Lower lobe of right lung (tissue), 2 donors: Measurements from ENCODE around the gene DNMBP. TPM values are rescaled to one million over a fixed set of nuclear protein-coding genes. Genes with fewer than 3 reads are reported as not detected.
A peak's percentile ranks its signal among the peaks of the same experiment; 100 is the strongest.

Experiments
- ATAC-seq, 2 donors: fragments of 200-7000 bp; cut with Tn5 transposase; one replicate each; pipeline ENCODE4 v1.9.1; 2020 to 2022; ENCODE audit warnings: mild to moderate bottlenecking in 2 of 2, moderate library complexity in 2 of 2
- DNase-seq: peaks from one replicate; pipeline ENCODE4 v3.0.0-alpha.2; 2020
- H3K27ac ChIP-seq: fragments of 200-600 bp; one replicate; pipeline ENCODE4 v1.8.0; 2022
- H3K27me3 ChIP-seq: fragments of 200-600 bp; one replicate; pipeline ENCODE4 v1.8.0; 2022; ENCODE audit warnings: low read depth
- H3K36me3 ChIP-seq: fragments of 200-600 bp; one replicate; pipeline ENCODE4 v1.8.0; 2022; ENCODE audit warnings: mild to moderate bottlenecking
- H3K4me1 ChIP-seq: fragments of 200-600 bp; one replicate; pipeline ENCODE4 v1.8.0; 2022
- H3K4me3 ChIP-seq: fragments of 200-600 bp; one replicate; pipeline ENCODE4 v1.8.0; 2022; ENCODE audit warnings: mild to moderate bottlenecking
- H3K9me3 ChIP-seq: fragments of 200-600 bp; one replicate; pipeline ENCODE4 v1.8.0; 2022
- intact Hi-C: fragments of 100-400 bp; cut with DNase I; formaldehyde crosslinking; loops from one replicate; pipeline ENCODE4 v1.11.0; 2022
- total RNA-seq: library from RNA; stranded (reverse); fragmentation: NEBNext Ultra II Directional; extraction: Animal tissue kit (Norgen Biotek cat#: 25700); gene quantifications from one replicate; pipeline ENCODE4 v1.2.1, GENCODE V29; 2021
- TF ChIP-seq, protein P1 (sequence below): fragments of 200-600 bp; IDR thresholded peaks from one replicate; pipeline ENCODE4 v1.8.0; 2022; ENCODE audit warnings: antibody characterized with exemption, mild to moderate bottlenecking
- donor health status: DM: no; HTN: yes; CAD: no; lungs with severe emphysema.

Gene DNMBP
- total RNA-seq, 1 donor from 2014 or later: 13.7 TPM

DNA sequence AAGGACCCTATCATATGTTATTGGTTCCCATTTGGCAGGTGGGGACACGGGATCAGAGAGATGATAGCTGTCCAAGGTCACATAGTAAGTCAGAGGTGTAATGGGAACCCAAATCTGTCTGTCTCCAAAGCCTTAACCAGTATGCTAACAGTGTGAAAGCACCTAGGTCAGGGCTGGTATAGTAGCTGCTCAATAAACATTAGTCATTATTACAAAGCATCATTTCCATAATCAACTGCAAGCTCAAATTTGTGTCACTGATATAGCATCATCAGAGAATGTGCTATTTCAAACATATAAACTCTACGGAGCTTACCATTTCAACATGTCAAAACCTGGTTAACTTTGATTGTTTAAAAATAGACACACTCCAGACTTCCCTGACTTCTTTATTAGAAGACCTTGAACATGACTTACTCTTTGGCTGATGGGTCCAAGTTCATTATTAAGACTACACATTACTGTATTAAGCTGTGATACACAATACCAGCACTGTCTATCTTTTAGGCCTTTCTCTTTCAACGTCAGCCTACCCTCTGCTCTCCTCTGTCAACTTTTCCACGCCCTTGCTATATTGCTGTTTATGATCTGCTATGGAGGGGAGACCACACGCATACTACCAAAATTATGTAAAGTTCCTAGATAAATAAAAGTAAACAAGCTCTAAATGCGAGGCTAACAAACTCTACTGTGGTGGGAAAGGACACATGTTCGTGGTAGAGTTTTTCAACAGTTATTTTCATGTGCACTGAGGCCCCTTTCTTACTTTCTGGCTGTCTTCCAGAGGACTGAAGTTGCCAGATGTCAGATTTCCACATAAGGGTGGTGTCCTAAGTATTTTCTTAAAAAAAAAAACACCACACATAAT lies 33.6 kb downstream of the DNMBP start:
- Histone ChIP-seq H3K4me1 (peaks cover 15% of the 10 kb centered on the region), H3K4me3 (no peak overlapping the region), H3K27ac (peak overlapping the region; percentile 39), H3K9me3 (no peaks in the 10 kb centered on the region), H3K36me3 (peaks cover 6% of the 10 kb centered on the region), H3K27me3 (no peaks in the 10 kb centered on the region)
- no peak for DNase-seq
- intact Hi-C loops: no loop called here
- ATAC-seq: no peak
- TF ChIP-seq, protein P1, sequence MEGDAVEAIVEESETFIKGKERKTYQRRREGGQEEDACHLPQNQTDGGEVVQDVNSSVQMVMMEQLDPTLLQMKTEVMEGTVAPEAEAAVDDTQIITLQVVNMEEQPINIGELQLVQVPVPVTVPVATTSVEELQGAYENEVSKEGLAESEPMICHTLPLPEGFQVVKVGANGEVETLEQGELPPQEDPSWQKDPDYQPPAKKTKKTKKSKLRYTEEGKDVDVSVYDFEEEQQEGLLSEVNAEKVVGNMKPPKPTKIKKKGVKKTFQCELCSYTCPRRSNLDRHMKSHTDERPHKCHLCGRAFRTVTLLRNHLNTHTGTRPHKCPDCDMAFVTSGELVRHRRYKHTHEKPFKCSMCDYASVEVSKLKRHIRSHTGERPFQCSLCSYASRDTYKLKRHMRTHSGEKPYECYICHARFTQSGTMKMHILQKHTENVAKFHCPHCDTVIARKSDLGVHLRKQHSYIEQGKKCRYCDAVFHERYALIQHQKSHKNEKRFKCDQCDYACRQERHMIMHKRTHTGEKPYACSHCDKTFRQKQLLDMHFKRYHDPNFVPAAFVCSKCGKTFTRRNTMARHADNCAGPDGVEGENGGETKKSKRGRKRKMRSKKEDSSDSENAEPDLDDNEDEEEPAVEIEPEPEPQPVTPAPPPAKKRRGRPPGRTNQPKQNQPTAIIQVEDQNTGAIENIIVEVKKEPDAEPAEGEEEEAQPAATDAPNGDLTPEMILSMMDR: no peak

DNA sequence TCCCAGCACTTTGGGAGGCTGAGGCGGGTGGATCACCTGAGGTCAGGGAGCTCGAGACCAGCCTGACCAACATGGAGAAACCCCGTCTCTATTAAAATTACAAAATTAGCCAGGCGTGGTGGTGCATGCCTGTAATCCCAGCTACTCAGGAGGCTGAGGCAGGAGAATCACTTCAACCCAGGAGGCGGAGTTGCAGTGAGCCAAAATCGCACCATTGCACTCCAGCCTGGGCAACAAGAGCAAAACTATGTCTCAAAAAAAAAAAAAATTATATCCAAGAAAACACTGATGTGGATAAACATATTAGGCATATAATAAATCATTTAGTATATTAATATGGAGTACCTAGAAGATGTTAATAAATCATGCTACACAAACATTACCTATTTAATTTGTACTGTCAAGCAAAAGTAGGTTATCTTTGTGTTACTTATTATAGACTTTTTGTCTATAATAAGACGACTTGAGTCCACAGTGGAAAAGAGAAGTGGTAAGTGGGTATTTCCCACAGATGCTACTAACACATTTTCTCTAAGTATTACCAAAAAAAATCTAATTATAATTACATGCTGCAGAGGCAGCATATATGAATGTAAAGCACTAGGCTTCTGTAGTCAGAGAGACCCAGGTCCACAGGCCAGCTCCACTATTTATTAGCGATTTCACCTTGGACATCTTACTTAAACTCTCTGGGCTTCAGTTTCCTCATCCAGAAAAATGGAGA lies 34.5 kb downstream of the DNMBP start:
- TF ChIP-seq, protein P1: no peak
- Histone ChIP-seq H3K9me3 (no peaks in the 10 kb centered on the region), H3K36me3 (peaks cover 14% of the 10 kb centered on the region), H3K27me3 (no peaks in the 10 kb centered on the region), H3K27ac (no peak overlapping the region), H3K4me3 (no peak overlapping the region), H3K4me1 (peaks cover 15% of the 10 kb centered on the region)
- intact Hi-C loops: no loop called here
- no peak for ATAC-seq
- DNase-seq: no peak

- TF ChIP-seq, protein P1: peak; percentile 17
- intact Hi-C loops: no loop called here
- Histone ChIP-seq H3K4me1 (peaks cover 15% of the 10 kb centered on the region), H3K9me3 (no peaks in the 10 kb centered on the region), H3K27ac (no peak overlapping the region), H3K4me3 (no peak overlapping the region), H3K36me3 (peaks cover 33% of the 10 kb centered on the region), H3K27me3 (no peaks in the 10 kb centered on the region)
- DNase-seq: no peak
- ATAC-seq: no peak
Observed at GRCh38 chr10:99973190-99973589, 36.6 kb downstream of the DNMBP start.

- Histone ChIP-seq H3K36me3 (peaks cover 40% of the 10 kb centered on the region), H3K4me3 (no peak overlapping the region), H3K27ac (no peak overlapping the region), H3K4me1 (peaks cover 9% of the 10 kb centered on the region), H3K9me3 (no peaks in the 10 kb centered on the region), H3K27me3 (no peaks in the 10 kb centered on the region)
- TF ChIP-seq, protein P1: no peak
- no peak for DNase-seq
- intact Hi-C loops: no loop called here
- no peak for ATAC-seq
Observed at GRCh38 chr10:99967961-99968360, 41.8 kb downstream of the DNMBP start.

DNA sequence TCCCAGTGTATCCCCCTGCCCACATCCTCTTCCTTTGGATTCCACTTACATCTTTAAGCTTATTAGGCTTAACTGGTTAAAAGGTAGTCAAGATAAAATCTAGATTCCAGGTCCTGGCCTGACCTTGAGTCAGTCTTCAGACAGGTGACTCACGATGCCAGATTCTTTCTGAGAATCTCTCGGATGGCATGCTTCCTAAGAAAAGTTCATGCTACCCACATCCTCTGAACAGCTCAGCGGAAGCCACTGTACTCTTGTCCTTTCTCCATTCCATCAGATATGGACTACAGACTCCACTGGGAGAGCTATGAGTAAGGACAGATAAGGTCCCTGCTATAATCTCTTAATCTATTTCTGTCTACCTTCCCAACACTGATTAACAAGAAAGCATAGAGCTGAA lies 43.4 kb downstream of the DNMBP start:
- intact Hi-C loops: no loop called here
- no peaks in the 10 kb centered on the region for H3K27me3 ChIP-seq
- H3K36me3 ChIP-seq: peaks cover 35% of the 10 kb centered on the region
- TF ChIP-seq, protein P1: no peak
- H3K9me3 ChIP-seq: no peaks in the 10 kb centered on the region
- H3K27ac ChIP-seq: no peak overlapping the region
- H3K4me3 ChIP-seq: no peak overlapping the region
- ATAC-seq (no peak), DNase-seq (no peak)
- H3K4me1 ChIP-seq: peaks cover 9% of the 10 kb centered on the region
